ENCODE data around the gene ZNF296.

Gene ZNF296

GRCh38 chr19:45103508-45104319 is 27.4 kb upstream of the ZNF296 start:
- DNase-seq (ENCODE audit: low read depth in 1 of 2, low spot score in 1 of 2) = no peak

- DNase-seq (ENCODE audit: low read depth in 1 of 2, low spot score in 1 of 2) = no peak
Measured at GRCh38 chr19:45103156-45103507, 26.9 kb upstream of the ZNF296 start.

GRCh38 chr19:45102481-45102880 is 26.2 kb upstream of the ZNF296 start:
- no peak for DNase-seq (ENCODE audit: low read depth in 1 of 2, low spot score in 1 of 2)

- DNase-seq (ENCODE audit: low read depth in 1 of 2, low spot score in 1 of 2) = no peak
Measured at GRCh38 chr19:45101806-45102205, 25.5 kb upstream of the ZNF296 start.

- DNase-seq (ENCODE audit: low read depth in 1 of 2, low spot score in 1 of 2) = no peak
Measured at GRCh38 chr19:45100846-45101252, 24.6 kb upstream of the ZNF296 start.

GRCh38 chr19:45100201-45100600 is 23.9 kb upstream of the ZNF296 start:
- no peak for DNase-seq (ENCODE audit: low read depth in 1 of 2, low spot score in 1 of 2)

- no peak for DNase-seq (ENCODE audit: low read depth in 1 of 2, low spot score in 1 of 2)
Measured at GRCh38 chr19:45099467-45100191, 23.4 kb upstream of the ZNF296 start.

GRCh38 chr19:45098521-45099466 is 22.5 kb upstream of the ZNF296 start:
- DNase-seq (ENCODE audit: low read depth in 1 of 2, low spot score in 1 of 2) = no peak

GRCh38 chr19:45097776-45098520 is 21.7 kb upstream of the ZNF296 start:
- DNase-seq (ENCODE audit: low read depth in 1 of 2, low spot score in 1 of 2) = no peak

- no peak for DNase-seq (ENCODE audit: low read depth in 1 of 2, low spot score in 1 of 2)
Measured at GRCh38 chr19:45097450-45097775, 21.1 kb upstream of the ZNF296 start.

GRCh38 chr19:45096700-45097099 is 20.4 kb upstream of the ZNF296 start:
- DNase-seq (ENCODE audit: low read depth in 1 of 2, low spot score in 1 of 2) = no peak

- DNase-seq (ENCODE audit: low read depth in 1 of 2, low spot score in 1 of 2) = no peak
Measured at GRCh38 chr19:45095496-45096413, 19.5 kb upstream of the ZNF296 start.

GRCh38 chr19:45094707-45095106 is 18.4 kb upstream of the ZNF296 start:
- DNase-seq (ENCODE audit: low read depth in 1 of 2, low spot score in 1 of 2) = no peak

- no peak for DNase-seq (ENCODE audit: low read depth in 1 of 2, low spot score in 1 of 2)
Measured at GRCh38 chr19:45094137-45094536, 17.9 kb upstream of the ZNF296 start.

GRCh38 chr19:45092747-45093678 is 16.7 kb upstream of the ZNF296 start, which contains the start of gene PPP1R37:
TSS of gene PPP1R37 (plus strand) at chr19:45093179. CDS start at chr19:45093326, 147 bp downstream.
- peak; percentile 74 to 88 for DNase-seq (ENCODE audit: low read depth in 1 of 2, low spot score in 1 of 2)

- peak; percentile 85 to 95 for DNase-seq (ENCODE audit: low read depth in 1 of 2, low spot score in 1 of 2)
Measured at GRCh38 chr19:45091031-45091923, 15.0 kb upstream of the ZNF296 start.

GRCh38 chr19:45090606-45091005 is 14.3 kb upstream of the ZNF296 start:
- no peak for DNase-seq (ENCODE audit: low read depth in 1 of 2, low spot score in 1 of 2)

- DNase-seq (ENCODE audit: low read depth in 1 of 2, low spot score in 1 of 2) = no peak
Measured at GRCh38 chr19:45090034-45090433, 13.8 kb upstream of the ZNF296 start.

Measured in activated T-helper 1 cell treated with anti-CD3 and anti-CD28 coated beads, Interleukin-2, amount 50 U/mL, for 16 hours (primary cell).